ENCODE results near the gene SST. TPM values are rescaled to one million over a fixed set of nuclear protein-coding genes. Genes with fewer than 3 reads are reported as not detected.
A peak's percentile ranks its signal among the peaks of the same experiment; 100 is the strongest.

SST gene
- total and polyA plus RNA-seq, 2 of the 13 experiments (the other 11 are each of a cell fraction or from before 2014, with no cell fraction given) = not detected

- peak; percentile 73 for TF ChIP-seq RBM39 (IDR thresholded peaks at IDR 0.05; ENCODE audit: low read depth, low read length, poor library complexity, severe bottlenecking)
- TF ChIP-seq, protein P1, sequence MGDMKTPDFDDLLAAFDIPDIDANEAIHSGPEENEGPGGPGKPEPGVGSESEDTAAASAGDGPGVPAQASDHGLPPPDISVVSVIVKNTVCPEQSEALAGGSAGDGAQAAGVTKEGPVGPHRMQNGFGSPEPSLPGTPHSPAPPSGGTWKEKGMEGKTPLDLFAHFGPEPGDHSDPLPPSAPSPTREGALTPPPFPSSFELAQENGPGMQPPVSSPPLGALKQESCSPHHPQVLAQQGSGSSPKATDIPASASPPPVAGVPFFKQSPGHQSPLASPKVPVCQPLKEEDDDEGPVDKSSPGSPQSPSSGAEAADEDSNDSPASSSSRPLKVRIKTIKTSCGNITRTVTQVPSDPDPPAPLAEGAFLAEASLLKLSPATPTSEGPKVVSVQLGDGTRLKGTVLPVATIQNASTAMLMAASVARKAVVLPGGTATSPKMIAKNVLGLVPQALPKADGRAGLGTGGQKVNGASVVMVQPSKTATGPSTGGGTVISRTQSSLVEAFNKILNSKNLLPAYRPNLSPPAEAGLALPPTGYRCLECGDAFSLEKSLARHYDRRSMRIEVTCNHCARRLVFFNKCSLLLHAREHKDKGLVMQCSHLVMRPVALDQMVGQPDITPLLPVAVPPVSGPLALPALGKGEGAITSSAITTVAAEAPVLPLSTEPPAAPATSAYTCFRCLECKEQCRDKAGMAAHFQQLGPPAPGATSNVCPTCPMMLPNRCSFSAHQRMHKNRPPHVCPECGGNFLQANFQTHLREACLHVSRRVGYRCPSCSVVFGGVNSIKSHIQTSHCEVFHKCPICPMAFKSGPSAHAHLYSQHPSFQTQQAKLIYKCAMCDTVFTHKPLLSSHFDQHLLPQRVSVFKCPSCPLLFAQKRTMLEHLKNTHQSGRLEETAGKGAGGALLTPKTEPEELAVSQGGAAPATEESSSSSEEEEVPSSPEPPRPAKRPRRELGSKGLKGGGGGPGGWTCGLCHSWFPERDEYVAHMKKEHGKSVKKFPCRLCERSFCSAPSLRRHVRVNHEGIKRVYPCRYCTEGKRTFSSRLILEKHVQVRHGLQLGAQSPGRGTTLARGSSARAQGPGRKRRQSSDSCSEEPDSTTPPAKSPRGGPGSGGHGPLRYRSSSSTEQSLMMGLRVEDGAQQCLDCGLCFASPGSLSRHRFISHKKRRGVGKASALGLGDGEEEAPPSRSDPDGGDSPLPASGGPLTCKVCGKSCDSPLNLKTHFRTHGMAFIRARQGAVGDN (CRISPR knock-in tag; IDR thresholded peaks at IDR 0.05) = peak; percentile 100
- TF ChIP-seq PITX1 (CRISPR knock-in tag; IDR thresholded peaks at IDR 0.05) = 0 out of 2 replicates have a peak, but pooled peaks have one; percentile 12
- no peak for TF ChIP-seq JUN (CRISPR knock-in tag; IDR thresholded peaks at IDR 0.05)
- TF ChIP-seq ZBTB25 (CRISPR knock-in tag; IDR thresholded peaks at IDR 0.05) = no peak
- no peak for TF ChIP-seq SP2 (CRISPR knock-in tag; IDR thresholded peaks at IDR 0.05)
- no peak for TF ChIP-seq ZNF570 (CRISPR knock-in tag; IDR thresholded peaks at IDR 0.05; ENCODE audit: borderline replicate concordance)
- TF ChIP-seq, protein P2, sequence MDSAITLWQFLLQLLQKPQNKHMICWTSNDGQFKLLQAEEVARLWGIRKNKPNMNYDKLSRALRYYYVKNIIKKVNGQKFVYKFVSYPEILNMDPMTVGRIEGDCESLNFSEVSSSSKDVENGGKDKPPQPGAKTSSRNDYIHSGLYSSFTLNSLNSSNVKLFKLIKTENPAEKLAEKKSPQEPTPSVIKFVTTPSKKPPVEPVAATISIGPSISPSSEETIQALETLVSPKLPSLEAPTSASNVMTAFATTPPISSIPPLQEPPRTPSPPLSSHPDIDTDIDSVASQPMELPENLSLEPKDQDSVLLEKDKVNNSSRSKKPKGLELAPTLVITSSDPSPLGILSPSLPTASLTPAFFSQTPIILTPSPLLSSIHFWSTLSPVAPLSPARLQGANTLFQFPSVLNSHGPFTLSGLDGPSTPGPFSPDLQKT (CRISPR knock-in tag; IDR thresholded peaks at IDR 0.05; ENCODE audit: borderline replicate concordance) = no peak
- TF ChIP-seq MXD3 (CRISPR knock-in tag; IDR thresholded peaks at IDR 0.05) = peak; percentile 43; the same call in 1 of the 2 replicates
- TF ChIP-seq SMAD3 (CRISPR knock-in tag; IDR thresholded peaks at IDR 0.05) = peak; percentile 81; the same call in 1 of the 2 replicates
- no peak for TF ChIP-seq ZNF780A (CRISPR knock-in tag; IDR thresholded peaks at IDR 0.05)
- no peak for TF ChIP-seq ZNF275 (CRISPR knock-in tag; IDR thresholded peaks at IDR 0.05; ENCODE audit: borderline replicate concordance)
- TF ChIP-seq RARA (CRISPR knock-in tag; IDR thresholded peaks at IDR 0.05) = peak; percentile 84
- TF ChIP-seq CCDC6 (CRISPR knock-in tag; IDR thresholded peaks at IDR 0.05) = peak; percentile 42
- no peak for TF ChIP-seq ZNF879 (CRISPR knock-in tag; IDR thresholded peaks at IDR 0.05)
- TF ChIP-seq KDM2A (CRISPR knock-in tag; IDR thresholded peaks at IDR 0.05; ENCODE audit: borderline replicate concordance, low read depth) = peak; percentile 40; the same call in 1 of the 2 replicates
- peak; percentile 55; the same call in 1 of the 2 replicates for TF ChIP-seq SNAPC2 (CRISPR knock-in tag; IDR thresholded peaks at IDR 0.05)
- no peak for TF ChIP-seq ZNF282 (IDR thresholded peaks at IDR 0.05; ENCODE audit: partially characterized antibody)
- TF ChIP-seq GLMP (CRISPR knock-in tag; IDR thresholded peaks at IDR 0.05; ENCODE audit: borderline replicate concordance) = no peak
- TF ChIP-seq NFRKB (IDR thresholded peaks at IDR 0.05) = no peak
These were observed 49.6 kb upstream of the SST start (continued) for GRCh38 chr3:187719628-187720336.

All from HepG2 (cell line).